SK-N-MC (cell line): ENCODE results near the gene CD3G.

Source experiments
- EZH2 ChIP-seq: fragments of 200-600 bp; sonication (generic); IDR thresholded peaks from one replicate; pipeline ENCODE4 v1.6.1; 2017; ENCODE audit warnings: antibody characterized with exemption
- FOXP2 ChIP-seq: optimal IDR thresholded peaks from 2 replicates; pipeline ENCODE3; 2011; ENCODE audit warnings: mild to moderate bottlenecking, moderate library complexity; ENCODE audit not compliant: insufficient read depth; ENCODE audit errors: extremely low read length, control extremely low read depth
- POLR2AphosphoS5 ChIP-seq: IDR thresholded peaks from 2 replicates; pipeline ENCODE4 v1.6.1; 2012; ENCODE audit warnings: mild to moderate bottlenecking, low read depth, low read length, borderline replicate concordance

DNA sequence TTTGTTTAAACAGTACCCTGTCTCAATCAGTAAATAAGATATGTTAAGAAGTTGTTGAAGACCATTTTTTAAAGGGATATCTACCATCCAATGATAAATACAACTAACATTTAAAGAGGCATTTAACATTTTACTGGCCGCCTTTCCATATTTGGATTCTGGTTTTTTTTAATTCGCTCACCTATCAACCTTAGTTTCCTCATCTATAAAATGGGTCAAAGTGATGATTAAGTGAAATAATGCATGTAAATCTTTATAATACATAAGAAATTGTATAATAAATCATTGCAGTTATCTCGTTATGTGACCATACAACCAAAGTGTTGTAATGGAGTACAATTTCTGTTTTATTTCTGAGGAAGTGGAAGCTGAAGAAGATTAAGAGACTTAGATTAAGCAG is 39.5 kb downstream of the CD3G start:
- no peak for TF ChIP-seq EZH2
- no peak for TF ChIP-seq POLR2AphosphoS5
- no peak for TF ChIP-seq FOXP2
